Panc1 (cell line): ENCODE measurements around the gene HDAC1. TPM values are rescaled to one million over a fixed set of nuclear protein-coding genes. Genes with fewer than 3 reads are reported as not detected.

Experiments
- ATAC-seq: fragments of 200-7000 bp; cut with Tn5 transposase; 2 replicates; pipeline ENCODE4 v1.9.1; 2020; ENCODE audit warnings: mild to moderate bottlenecking, moderate library complexity
- BruUV-seq: library from RNA; stranded (reverse); fragments of 400-500 nt; replicated peaks from 2 replicates; lab custom pipeline; 2021; lab: Mats Ljungman, UMichigan
- CTCF ChIA-PET: fragments of 300-600 bp; sonication (Branson Sonifier 250); formaldehyde crosslinking; loops from one replicate; lab custom pipeline; 2022; ENCODE audit warnings: antibody characterized with exemption; lab: Charles Lee
- POLR2A ChIA-PET: fragments of 300-600 bp; sonication (Branson Sonifier 250); formaldehyde crosslinking; loops from one replicate; lab custom pipeline; 2022; ENCODE audit warnings: antibody characterized with exemption; lab: Charles Lee
- DNase-seq: peaks from one replicate; pipeline ENCODE4 v3.0.0-alpha.2; 2010; ENCODE audit warnings: low read depth, low spot score
- H3K27ac ChIP-seq: 2 replicates; pipeline ENCODE4 v1.5.1; 2011; ENCODE audit warnings: mild to moderate bottlenecking, low read length, inconsistent platforms
- H3K27me3 ChIP-seq: fragments of 200-500 bp; sonication (Bioruptor generic); 2 replicates; pipeline ENCODE4 v1.6.0; 2014; ENCODE audit warnings: low read length, inconsistent platforms; ENCODE audit not compliant: control insufficient read depth, insufficient read depth
- H3K36me3 ChIP-seq: fragments of 200-500 bp; sonication (Bioruptor generic); 2 replicates; pipeline ENCODE4 v1.5.1; 2014; ENCODE audit warnings: inconsistent platforms, mild to moderate bottlenecking, low read length, moderate library complexity; ENCODE audit not compliant: control insufficient read depth, insufficient read depth
- H3K4me1 ChIP-seq: 2 replicates; pipeline ENCODE4 v1.5.1; 2011; ENCODE audit warnings: inconsistent platforms, mild to moderate bottlenecking, low read length, moderate library complexity; ENCODE audit not compliant: control insufficient read depth, insufficient read depth
- H3K4me3 ChIP-seq, 2 experiments: 2 replicates each; pipeline ENCODE4 v1.5.1; 2011 to 2012; ENCODE audit warnings: low read depth in 2 of 2, low read length in 2 of 2, mild to moderate bottlenecking in 2 of 2, inconsistent platforms in 1 of 2, moderate library complexity in 1 of 2
- H3K9me3 ChIP-seq: fragments of 200-500 bp; sonication (Bioruptor generic); 2 replicates; pipeline ENCODE4 v1.5.1; 2014; ENCODE audit warnings: low read depth, mild to moderate bottlenecking, inconsistent platforms, low read length, moderate library complexity; ENCODE audit not compliant: control insufficient read depth, insufficient read depth
- CTCF ChIP-seq: fragments of 450-650 bp; IDR thresholded peaks from 2 replicates; pipeline ENCODE4 v1.5.1; 2017; ENCODE audit warnings: mild to moderate bottlenecking
- POLR2AphosphoS5 ChIP-seq: IDR thresholded peaks from 2 replicates; pipeline ENCODE4 v1.6.1; 2012; ENCODE audit warnings: mild to moderate bottlenecking, low read depth, low read length, moderate library complexity
- REST ChIP-seq, 2 experiments: IDR thresholded peaks; 2 replicates each; pipeline ENCODE4 v1.6.1; 2011 to 2012; ENCODE audit warnings: low read depth in 2 of 2, control low read depth in 1 of 2, low read length in 1 of 2, mild to moderate bottlenecking in 1 of 2, moderate library complexity in 1 of 2; ENCODE audit not compliant: insufficient read depth in 1 of 2
- SIN3A ChIP-seq: IDR thresholded peaks from 2 replicates; pipeline ENCODE4 v1.6.1; 2012; ENCODE audit warnings: low read depth, mild to moderate bottlenecking, low read length, moderate library complexity, borderline replicate concordance; ENCODE audit not compliant: insufficient read depth
- TCF7L2 ChIP-seq: IDR thresholded peaks from 2 replicates; pipeline ENCODE4 v1.6.1; 2011; ENCODE audit warnings: mild to moderate bottlenecking, low read depth, low read length, inconsistent platforms
- in situ Hi-C: cut with HindIII; loops from 2 replicates; pipeline ENCODE4 v1.10.0; 2016; ENCODE audit warnings: low sequenced_read_pairs, low pct_unique_long_range_greater_than_20kb
- intact Hi-C: fragments of 100-400 bp; cut with micrococcal nuclease; formaldehyde crosslinking; loops from one replicate; pipeline ENCODE4 v1.10.0; 2022; ENCODE audit not compliant: unreplicated experiment
- total RNA-seq: library from RNA; stranded (reverse); gene quantifications from one replicate; pipeline ENCODE4 v1.2.1, GENCODE V29; 2021; ENCODE audit not compliant: unreplicated experiment

HDAC1 gene
- total RNA-seq, 1 experiment from 2014 or later, result 256 TPM

DNA sequence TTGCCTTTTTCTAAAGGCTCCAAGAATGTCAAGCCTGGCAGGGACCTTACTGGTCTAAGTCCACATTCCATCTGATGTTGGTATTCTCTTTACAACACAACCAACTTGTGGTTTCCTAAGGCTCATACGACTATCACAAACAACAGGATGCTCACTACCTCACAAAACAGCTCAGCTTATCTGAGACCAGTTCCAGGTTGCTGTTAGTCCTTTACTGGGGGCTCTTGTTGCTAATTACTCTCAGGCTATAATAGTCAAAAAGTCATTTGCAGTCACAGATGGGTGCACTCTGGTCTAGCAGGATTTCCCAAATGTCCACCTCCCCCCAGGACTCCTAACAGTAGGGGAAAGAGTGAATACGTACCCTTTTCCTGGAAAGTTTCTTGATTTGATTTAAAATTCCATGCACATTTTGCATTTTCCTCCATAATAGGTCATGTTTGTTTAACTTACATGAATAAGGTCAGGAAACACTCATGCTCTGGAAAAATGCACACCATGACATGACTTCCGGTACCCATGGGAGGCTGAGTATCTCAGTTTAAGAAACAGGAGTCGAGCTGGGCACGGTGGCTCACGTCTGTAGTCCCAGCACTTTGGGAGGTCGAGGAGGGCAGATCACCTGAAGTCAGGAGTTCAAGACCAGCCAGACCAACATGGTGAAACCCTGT lies 24.8 kb upstream of the HDAC1 start:
- Histone ChIP-seq H3K36me3 (no peaks in the 10 kb centered on the region), H3K4me3 (no peak overlapping the region), H3K9me3 (no peaks in the 10 kb centered on the region), H3K27me3 (no peaks in the 10 kb centered on the region), H3K4me1 (peaks cover 6% of the 10 kb centered on the region; the same call in 1 of the 2 replicates), H3K27ac (no peak overlapping the region)
- TF ChIP-seq TCF7L2, result no peak
- TF ChIP-seq POLR2AphosphoS5, result no peak
- no peak for TF ChIP-seq REST (IDR thresholded peaks at IDR 0.05; ENCODE audit: insufficient read depth in 1 of 2, low read depth in 2 of 2, low read length in 1 of 2)
- TF ChIP-seq CTCF, result no peak
- no peak for TF ChIP-seq SIN3A
- in situ Hi-C loops, result no loop called here
- ChIA-PET POLR2A (interaction anchor here (0.5 kb wide), 1 partner anchor 13 kb away, joined by 11 read pairs; no protein-coding TSS in a partner anchor), CTCF (no interaction called here)
- intact Hi-C loops, result no loop called here
- no peak for DNase-seq
- ATAC-seq, result no peak
- no TSS peak for BruUV-seq

DNA sequence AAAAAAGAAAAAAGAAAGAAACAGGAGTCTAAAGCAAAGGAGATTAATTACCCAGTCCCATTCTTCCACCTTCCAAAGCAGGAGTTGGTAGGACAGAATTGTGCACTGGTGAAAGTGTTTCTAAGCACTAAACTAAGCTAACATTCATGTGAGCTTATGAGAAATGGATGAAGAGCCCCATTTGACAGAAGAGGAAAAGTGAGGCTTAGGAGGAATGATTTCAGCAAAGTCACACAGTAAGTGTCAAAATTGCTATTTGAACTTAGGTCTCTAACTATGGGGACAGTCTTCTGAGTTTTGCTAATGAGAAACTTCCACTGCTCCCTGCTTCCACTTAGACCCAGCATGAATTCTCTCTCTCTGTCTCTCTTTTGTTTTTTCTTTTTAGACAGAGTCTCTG lies 22.1 kb upstream of the HDAC1 start:
- CTCF ChIA-PET, result no interaction called here
- no TSS peak for BruUV-seq

More for the DNA sequence above, 22.1 kb upstream of the HDAC1 start:
- no peak for TF ChIP-seq SIN3A
- TF ChIP-seq POLR2AphosphoS5, result no peak
- TF ChIP-seq TCF7L2, result no peak
- no peak for TF ChIP-seq CTCF
- no peak for TF ChIP-seq REST (IDR thresholded peaks at IDR 0.05; ENCODE audit: insufficient read depth in 1 of 2, low read depth in 2 of 2, low read length in 1 of 2)
- no peaks in the 10 kb centered on the region for H3K36me3 ChIP-seq
- no peak overlapping the region for H3K27ac ChIP-seq
- no peak overlapping the region for H3K4me3 ChIP-seq
- POLR2A ChIA-PET, result no interaction called here
- H3K4me1 ChIP-seq, result peaks cover 18% of the 10 kb centered on the region
- no peaks in the 10 kb centered on the region for H3K9me3 ChIP-seq
- in situ Hi-C loops, result no loop called here
- ATAC-seq, result no peak
- intact Hi-C loops, result no loop called here
- DNase-seq, result no peak
- no peaks in the 10 kb centered on the region for H3K27me3 ChIP-seq
